GM18858 (cell line): ENCODE data around the gene R3HDM2.
"Not testable (repeated sequence)": the region's sequence is repeated elsewhere in the genome, so short reads cannot be mapped to it uniquely, and the experiment has no call there.

Experiments used
- ATAC-seq: cut with Tn5 transposase; IDR thresholded peaks from one replicate; pipeline ENCODE4 v1.9.1; 2021; ENCODE audit not compliant: unreplicated experiment

Gene R3HDM2

DNA sequence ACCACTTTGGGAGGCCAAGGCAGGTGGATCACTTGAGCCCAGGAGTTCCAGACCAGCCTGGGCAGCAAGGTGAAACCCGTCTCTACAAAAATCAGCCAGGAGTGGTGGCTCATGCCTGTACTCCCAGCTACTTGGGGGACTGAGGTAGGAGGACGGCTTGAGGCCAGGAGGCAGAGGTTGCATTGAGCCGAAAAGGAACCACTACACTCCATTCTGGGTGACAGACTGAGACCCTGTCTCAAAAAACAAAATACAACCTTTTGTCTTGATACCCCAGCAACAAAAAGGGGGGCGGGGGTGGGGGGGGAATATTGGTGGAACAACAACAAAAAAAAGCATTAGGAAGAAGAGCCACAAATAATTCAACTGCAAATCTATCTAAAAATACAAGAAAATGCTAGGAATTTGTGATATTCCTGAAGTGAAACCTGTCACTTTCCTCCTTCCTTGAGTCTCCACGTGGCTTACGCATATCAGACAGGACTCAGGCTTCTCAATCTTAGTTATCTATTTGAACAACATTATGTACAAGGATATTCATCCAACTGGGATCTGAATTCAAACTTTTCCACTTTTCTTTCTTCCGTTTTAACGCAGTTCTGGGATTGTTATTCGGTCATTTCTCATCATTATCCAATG, 1.3 kb downstream of the R3HDM2 start:
- no peak for ATAC-seq

- ATAC-seq, result no peak
Observed at GRCh38 chr12:57428965-57429364, 1.9 kb downstream of the R3HDM2 start.

- ATAC-seq, result not testable (repeated sequence)
Observed at GRCh38 chr12:57426948-57427347, 3.9 kb downstream of the R3HDM2 start.

DNA sequence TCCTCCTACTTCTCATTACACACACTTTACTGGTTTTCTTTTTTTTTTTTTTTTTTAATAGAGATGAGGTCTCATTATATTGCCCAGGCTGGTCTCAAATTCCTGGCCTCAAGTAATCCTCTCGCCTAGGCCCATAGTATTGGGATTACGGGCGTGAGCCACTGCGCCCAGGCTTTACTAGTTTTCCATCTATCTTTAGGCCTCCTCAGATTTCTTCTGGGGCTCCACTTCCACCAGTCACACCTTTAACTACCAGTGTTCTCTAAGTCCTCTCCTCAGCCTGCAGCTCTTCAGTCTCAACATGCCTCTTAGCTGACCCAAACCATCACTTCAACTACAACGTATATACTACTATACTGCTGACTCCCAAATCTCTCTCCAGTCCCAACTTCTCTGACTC, 10.4 kb downstream of the R3HDM2 start:
- ATAC-seq, result no peak

GRCh38 chr12:57419495-57419894, 11.3 kb downstream of the R3HDM2 start:
- no peak for ATAC-seq

DNA sequence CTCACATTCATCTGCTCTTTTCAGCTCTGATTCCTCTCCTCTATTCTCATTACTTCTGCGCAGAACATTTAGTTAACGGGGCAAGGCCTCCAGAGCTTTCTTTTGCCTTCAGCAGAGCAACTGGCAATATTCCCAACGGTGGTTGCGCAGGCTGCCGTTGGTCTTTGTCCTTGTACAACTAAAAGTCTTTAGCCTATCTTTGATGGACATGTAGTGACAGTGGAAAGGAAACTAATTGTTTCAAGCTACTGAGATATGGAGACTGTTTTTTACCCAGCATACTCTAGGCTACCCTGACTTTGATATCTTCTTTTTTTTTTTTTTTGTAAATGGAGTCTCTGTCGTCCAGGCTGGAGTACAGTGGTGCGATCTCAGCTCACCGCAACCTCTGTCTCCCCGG, 12.6 kb downstream of the R3HDM2 start:
- ATAC-seq, result no peak

GRCh38 chr12:57416039-57416996, 14.5 kb downstream of the R3HDM2 start:
- no peak for ATAC-seq

DNA sequence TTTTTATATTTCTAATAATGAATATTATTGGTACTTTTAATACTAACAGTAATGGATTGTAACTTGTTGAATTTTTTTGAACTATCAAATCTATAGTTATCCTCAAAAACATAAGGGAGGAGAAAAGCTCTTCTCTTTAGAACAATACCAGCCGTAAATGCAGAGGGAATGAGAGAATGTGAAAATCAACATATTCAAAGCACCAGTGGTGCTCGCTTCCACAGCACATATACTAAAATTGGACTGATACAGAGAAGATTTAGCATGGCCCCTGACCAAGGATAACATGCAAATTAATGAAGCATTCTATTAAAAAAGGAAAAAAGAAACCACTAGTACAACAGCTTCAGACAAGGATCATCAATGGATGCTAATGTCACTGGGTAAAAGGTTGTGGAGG, 15.8 kb downstream of the R3HDM2 start:
- no peak for ATAC-seq

- ATAC-seq, result not testable (repeated sequence)
Observed at GRCh38 chr12:57414160-57414559, 16.7 kb downstream of the R3HDM2 start.

- no peak for ATAC-seq
Observed at GRCh38 chr12:57410534-57410933, 20.3 kb downstream of the R3HDM2 start.

DNA sequence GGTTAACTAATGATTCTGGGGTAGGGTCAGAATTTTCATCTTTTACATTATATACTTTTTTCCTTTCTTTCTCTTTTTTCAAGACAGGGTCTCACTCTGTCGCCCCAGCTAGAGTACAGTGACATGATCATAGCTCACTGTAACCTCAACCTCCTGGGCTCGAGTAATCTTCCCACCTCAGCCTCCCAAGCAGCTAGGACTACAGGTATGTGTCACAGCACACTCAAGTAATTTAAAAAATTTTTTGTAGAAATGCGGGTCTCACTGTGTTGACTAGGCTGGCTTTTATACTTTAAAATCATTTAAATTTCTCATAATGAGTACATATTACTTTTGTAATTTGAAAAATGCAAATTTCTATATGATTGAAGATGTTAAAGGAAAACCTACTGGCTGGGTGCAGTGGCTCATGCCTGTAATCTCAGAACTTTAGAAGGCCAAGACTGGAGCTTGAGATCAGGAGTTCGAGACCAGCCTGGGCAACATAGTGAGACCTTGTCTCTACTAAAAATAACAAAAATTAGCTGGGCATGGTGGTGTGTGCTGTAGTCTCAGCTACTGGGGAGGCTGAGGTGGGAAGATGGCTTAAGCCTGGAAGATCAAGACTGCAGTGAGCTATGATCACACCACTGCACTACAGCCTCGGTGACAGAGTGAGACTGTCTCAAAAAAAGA, 25.7 kb downstream of the R3HDM2 start:
- no peak for ATAC-seq

DNA sequence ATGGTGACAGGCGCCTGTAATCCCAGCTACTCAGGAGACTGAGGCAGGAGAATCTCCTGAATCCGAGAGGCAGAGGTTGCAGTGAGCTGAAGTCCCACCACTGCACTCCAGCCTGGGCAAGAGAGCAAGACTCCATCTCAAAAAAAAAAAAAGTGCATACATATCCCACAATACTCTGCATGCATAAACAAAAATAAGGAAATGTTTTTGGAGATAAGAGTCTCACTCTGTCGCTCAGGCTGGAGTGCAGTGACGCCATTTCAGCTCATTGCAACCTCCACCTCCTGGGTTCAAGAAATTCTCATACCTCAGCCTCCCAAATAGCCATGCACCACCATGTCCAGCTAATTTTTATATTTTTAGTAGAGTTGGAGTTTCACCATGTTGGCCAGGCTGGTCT, 28.7 kb downstream of the R3HDM2 start:
- not testable (repeated sequence) for ATAC-seq

DNA sequence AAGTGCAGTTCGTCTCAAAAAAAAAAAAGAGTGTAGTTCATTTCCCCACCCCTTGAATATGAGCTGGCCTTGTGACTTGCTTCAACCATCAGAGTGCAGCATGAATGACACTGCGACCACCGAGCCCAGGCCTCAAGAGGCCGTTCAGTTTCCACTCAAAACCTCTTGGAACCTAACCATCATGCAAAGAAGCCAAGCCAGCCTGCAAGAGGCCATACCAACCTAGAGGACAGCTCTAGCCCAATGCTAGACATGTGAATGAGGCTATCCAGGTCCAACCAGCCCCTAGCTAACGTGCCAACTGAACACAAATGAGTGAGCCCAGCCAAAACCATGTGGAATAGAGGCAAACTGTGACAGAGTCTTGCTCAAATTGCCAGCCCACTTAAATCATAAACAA, 29.7 kb downstream of the R3HDM2 start:
- no peak for ATAC-seq

DNA sequence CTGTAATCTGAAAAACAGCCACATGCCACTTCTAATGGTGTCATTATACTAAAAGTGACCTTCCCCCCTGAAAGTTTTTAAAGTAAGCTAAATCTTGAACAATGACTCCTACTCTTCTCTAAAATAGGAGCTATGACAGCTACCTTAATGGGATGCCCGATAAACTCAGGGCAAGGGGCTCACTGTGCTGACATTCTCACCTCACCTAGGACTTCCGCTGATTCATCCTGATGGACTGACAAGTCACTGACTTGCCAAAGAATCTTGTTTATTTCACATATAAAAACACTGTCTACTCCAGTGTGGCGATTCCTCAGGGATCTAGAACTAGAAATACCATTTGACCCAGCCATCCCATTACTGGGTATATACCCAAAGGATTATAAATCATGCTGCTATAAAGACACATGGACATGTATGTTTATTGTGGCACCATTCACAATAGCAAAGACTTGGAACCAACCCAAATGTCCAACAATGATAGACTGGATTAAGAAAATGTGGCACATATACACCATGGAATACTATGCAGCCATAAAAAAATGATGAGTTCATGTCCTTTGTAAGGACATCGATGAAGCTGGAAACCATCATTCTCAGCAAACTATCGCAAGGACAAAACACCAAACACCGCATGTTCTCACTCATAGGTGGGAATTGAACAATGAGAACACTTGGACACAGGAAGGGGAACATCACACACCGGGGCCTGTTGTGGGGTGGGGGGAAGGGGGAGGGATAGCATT, 31.0 kb downstream of the R3HDM2 start:
- ATAC-seq, result not testable (repeated sequence)

GRCh38 chr12:57397441-57397840, 33.4 kb downstream of the R3HDM2 start:
- no peak for ATAC-seq

DNA sequence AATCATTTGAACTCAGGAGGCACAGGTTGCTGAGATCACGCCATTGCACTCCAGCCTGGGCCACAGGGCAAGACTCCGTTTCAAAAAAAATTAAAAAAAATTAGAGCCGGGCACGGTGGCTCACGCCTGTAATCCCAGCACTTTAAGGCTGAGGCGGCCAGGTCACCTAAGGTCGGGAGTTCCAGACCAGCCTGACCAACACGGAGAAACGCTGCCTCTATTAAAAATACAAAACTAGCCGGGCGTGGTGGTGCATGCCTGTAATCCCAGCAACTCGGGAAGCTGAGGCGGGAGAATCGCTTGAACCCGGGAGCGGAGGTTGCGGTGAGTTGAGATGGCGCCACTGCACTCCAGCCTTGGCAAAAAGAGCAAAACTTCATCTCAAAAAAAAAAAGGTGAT, 35.7 kb downstream of the R3HDM2 start:
- no peak for ATAC-seq

GRCh38 chr12:57390174-57390573, 40.7 kb downstream of the R3HDM2 start:
- ATAC-seq, result no peak

GRCh38 chr12:57389033-57389432, 41.8 kb downstream of the R3HDM2 start:
- no peak for ATAC-seq

DNA sequence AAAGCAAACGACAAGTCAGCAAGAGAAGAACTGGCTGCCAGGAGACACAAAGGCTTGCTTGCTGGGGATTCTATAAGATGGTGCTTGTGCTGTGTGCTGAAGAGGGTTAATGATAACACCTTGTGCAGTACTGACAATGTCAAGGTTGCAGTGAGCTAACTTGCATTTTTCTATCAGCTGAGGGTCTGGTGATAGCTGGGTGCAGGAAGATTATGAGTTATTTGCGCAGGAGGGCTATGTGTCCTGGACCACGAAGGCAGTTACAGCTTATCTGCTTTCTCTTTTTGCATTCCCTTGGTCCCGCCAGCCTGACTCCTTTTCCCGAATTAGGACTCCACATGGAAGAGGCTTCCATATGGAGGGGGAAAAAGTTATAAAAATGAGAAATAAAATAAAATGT, 42.4 kb downstream of the R3HDM2 start:
- no peak for ATAC-seq

- no peak for ATAC-seq
Observed at GRCh38 chr12:57386187-57386720, 44.6 kb downstream of the R3HDM2 start.

- no peak for ATAC-seq
Observed at GRCh38 chr12:57385586-57385985, 45.3 kb downstream of the R3HDM2 start.
